ENCODE results near the gene ZNF598.

DNA sequence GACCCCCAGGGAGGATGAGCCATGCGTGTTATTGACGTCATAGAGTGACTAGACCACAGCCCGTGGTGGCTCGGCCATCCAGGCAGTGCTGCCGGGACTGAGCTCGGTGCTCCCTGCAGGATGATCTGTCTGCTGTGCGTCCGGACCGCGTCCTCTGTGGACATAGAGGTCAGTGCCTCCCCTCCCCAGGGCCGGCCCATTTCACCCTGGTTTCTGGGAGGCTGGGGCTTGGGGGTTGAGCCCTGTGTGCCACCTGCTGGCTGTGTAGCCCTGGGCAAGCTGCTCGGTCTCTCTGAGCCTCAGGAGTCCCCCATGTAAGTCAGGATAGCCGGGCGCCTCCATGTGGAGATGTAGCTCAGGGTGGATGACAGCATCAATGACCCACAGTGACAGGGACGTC, 46.5 kb upstream of the ZNF598 start:
- TF ChIP-seq, protein P1, sequence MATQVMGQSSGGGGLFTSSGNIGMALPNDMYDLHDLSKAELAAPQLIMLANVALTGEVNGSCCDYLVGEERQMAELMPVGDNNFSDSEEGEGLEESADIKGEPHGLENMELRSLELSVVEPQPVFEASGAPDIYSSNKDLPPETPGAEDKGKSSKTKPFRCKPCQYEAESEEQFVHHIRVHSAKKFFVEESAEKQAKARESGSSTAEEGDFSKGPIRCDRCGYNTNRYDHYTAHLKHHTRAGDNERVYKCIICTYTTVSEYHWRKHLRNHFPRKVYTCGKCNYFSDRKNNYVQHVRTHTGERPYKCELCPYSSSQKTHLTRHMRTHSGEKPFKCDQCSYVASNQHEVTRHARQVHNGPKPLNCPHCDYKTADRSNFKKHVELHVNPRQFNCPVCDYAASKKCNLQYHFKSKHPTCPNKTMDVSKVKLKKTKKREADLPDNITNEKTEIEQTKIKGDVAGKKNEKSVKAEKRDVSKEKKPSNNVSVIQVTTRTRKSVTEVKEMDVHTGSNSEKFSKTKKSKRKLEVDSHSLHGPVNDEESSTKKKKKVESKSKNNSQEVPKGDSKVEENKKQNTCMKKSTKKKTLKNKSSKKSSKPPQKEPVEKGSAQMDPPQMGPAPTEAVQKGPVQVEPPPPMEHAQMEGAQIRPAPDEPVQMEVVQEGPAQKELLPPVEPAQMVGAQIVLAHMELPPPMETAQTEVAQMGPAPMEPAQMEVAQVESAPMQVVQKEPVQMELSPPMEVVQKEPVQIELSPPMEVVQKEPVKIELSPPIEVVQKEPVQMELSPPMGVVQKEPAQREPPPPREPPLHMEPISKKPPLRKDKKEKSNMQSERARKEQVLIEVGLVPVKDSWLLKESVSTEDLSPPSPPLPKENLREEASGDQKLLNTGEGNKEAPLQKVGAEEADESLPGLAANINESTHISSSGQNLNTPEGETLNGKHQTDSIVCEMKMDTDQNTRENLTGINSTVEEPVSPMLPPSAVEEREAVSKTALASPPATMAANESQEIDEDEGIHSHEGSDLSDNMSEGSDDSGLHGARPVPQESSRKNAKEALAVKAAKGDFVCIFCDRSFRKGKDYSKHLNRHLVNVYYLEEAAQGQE (IDR thresholded peaks at IDR 0.05; ENCODE audit: borderline replicate concordance), result no peak
- TF ChIP-seq POLR2AphosphoS5 (IDR thresholded peaks at IDR 0.05), result no peak
- no peak for TF ChIP-seq MXI1 (conservative IDR thresholded peaks at IDR 0.05; ENCODE audit: poor library complexity, severe bottlenecking)
